K562 (cell line): Measurements from ENCODE around the gene AFDN.

ENCODE experiments used
- POLR2AphosphoS5 ChIP-seq: IDR thresholded peaks from 2 replicates; pipeline ENCODE4 v1.6.1; 2011; ENCODE audit warnings: mild to moderate bottlenecking, low read depth, low read length, moderate library complexity; ENCODE audit not compliant: control insufficient read depth, insufficient read depth
- RNF219 ChIP-seq: fragments of 250-450 bp; sonication (Bioruptor Pico); IDR thresholded peaks from 2 replicates; pipeline ENCODE4 v1.5.0; 2022; ENCODE audit warnings: mild to moderate bottlenecking
- ZBTB43 ChIP-seq: sonication (generic); formaldehyde crosslinking; IDR thresholded peaks from 2 replicates; pipeline ENCODE4 v1.8.0; 2023; ENCODE audit warnings: mild to moderate bottlenecking, missing genetic modification reagents
- TF ChIP-seq, protein P1 (sequence below), 3 experiments: IDR thresholded peaks in 2 of 3; conservative IDR thresholded peaks in 1 of 3; 2 replicates each; pipeline ENCODE4 v1.5.1; 2011 to 2012; ENCODE audit warnings: low read length in 3 of 3, mild to moderate bottlenecking in 3 of 3, control low read depth in 2 of 3, improper control_type of control experiment in 1 of 3, inconsistent platforms in 1 of 3, low read depth in 1 of 3, mixed read lengths in 1 of 3, moderate library complexity in 1 of 3; ENCODE audit not compliant: insufficient read depth in 2 of 3

GRCh38 chr6:167811442-167812087 is 15.1 kb upstream of the AFDN start:
- TF ChIP-seq POLR2AphosphoS5 (no peak), RNF219 (CRISPR knock-in tag) (no peak), ZBTB43 (CRISPR knock-in tag) (no peak)
- TF ChIP-seq, protein P1, sequence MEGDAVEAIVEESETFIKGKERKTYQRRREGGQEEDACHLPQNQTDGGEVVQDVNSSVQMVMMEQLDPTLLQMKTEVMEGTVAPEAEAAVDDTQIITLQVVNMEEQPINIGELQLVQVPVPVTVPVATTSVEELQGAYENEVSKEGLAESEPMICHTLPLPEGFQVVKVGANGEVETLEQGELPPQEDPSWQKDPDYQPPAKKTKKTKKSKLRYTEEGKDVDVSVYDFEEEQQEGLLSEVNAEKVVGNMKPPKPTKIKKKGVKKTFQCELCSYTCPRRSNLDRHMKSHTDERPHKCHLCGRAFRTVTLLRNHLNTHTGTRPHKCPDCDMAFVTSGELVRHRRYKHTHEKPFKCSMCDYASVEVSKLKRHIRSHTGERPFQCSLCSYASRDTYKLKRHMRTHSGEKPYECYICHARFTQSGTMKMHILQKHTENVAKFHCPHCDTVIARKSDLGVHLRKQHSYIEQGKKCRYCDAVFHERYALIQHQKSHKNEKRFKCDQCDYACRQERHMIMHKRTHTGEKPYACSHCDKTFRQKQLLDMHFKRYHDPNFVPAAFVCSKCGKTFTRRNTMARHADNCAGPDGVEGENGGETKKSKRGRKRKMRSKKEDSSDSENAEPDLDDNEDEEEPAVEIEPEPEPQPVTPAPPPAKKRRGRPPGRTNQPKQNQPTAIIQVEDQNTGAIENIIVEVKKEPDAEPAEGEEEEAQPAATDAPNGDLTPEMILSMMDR (IDR thresholded peaks at IDR 0.05 in 2 of 3, conservative IDR thresholded peaks at IDR 0.05 in 1 of 3; ENCODE audit: insufficient read depth in 2 of 3, low read depth in 1 of 3, low read length in 3 of 3): no peak
